MCF 10A (cell line): ENCODE measurements around the gene CYBC1. TPM values are rescaled to one million over a fixed set of nuclear protein-coding genes. Genes with fewer than 3 reads are reported as not detected.
A peak's percentile ranks its signal among the peaks of the same experiment; 100 is the strongest.
"Not testable (repeated sequence)": the region's sequence is repeated elsewhere in the genome, so short reads cannot be mapped to it uniquely, and the experiment has no call there.

Experiments used
- BruUV-seq: library from RNA; stranded (reverse); fragments of 400-500 nt; replicated peaks from 2 replicates; lab custom pipeline; 2021; lab: Mats Ljungman, UMichigan
- CTCF ChIA-PET: fragments of 300-600 bp; sonication (Branson Sonifier 250); formaldehyde crosslinking; extraction: SDS; loops from one replicate; lab custom pipeline; 2021; ENCODE audit warnings: antibody characterized with exemption, inconsistent platforms; lab: Yijun Ruan, JAX
- POLR2A ChIA-PET: fragments of 300-600, 350-650 bp; sonication (Branson Sonifier 250); formaldehyde crosslinking; extraction: SDS; loops from one replicate; lab custom pipeline; 2020; ENCODE audit warnings: antibody characterized with exemption, inconsistent platforms; lab: Yijun Ruan, JAX
- DNase-seq: peaks from one replicate; pipeline ENCODE4 v3.0.0-alpha.2; 2018; ENCODE audit not compliant: unreplicated experiment
- H3K27ac Mint-ChIP-seq: one replicate; pipeline ENCODE4 v1.8.0; 2022; ENCODE audit warnings: mild to moderate bottlenecking, low read depth, mixed read lengths; ENCODE audit not compliant: unreplicated experiment
- H3K27me3 Mint-ChIP-seq: one replicate; pipeline ENCODE4 v1.8.0; 2022; ENCODE audit warnings: mixed read lengths; ENCODE audit not compliant: insufficient read depth, unreplicated experiment
- H3K36me3 Mint-ChIP-seq: one replicate; pipeline ENCODE4 v1.8.0; 2022; ENCODE audit warnings: mild to moderate bottlenecking, moderate library complexity, mixed read lengths; ENCODE audit not compliant: insufficient read depth, unreplicated experiment
- H3K4me1 Mint-ChIP-seq: one replicate; pipeline ENCODE4 v1.8.0; 2022; ENCODE audit warnings: mixed read lengths; ENCODE audit not compliant: insufficient read depth, unreplicated experiment
- H3K4me3 Mint-ChIP-seq: one replicate; pipeline ENCODE4 v1.8.0; 2022; ENCODE audit warnings: mild to moderate bottlenecking, moderate library complexity, mixed read lengths; ENCODE audit not compliant: unreplicated experiment
- H3K9me3 Mint-ChIP-seq: one replicate; pipeline ENCODE4 v1.8.0; 2022; ENCODE audit warnings: mixed read lengths; ENCODE audit not compliant: unreplicated experiment
- intact Hi-C: fragments of 100-400 bp; cut with micrococcal nuclease; formaldehyde crosslinking; loops from 2 replicates; pipeline ENCODE4 v1.14.1; 2022
- total RNA-seq: library from RNA; stranded (reverse); gene quantifications from 2 replicates; pipeline ENCODE4 v1.2.3, GENCODE V29; 2022
- TF ChIP-seq, protein P1 (sequence below): fragments of 200-600 bp; IDR thresholded peaks from one replicate; pipeline ENCODE4 v1.8.0; 2022; ENCODE audit warnings: antibody characterized with exemption, mild to moderate bottlenecking; ENCODE audit not compliant: unreplicated experiment

The CYBC1 gene
- total RNA-seq, 1 experiment from 2014 or later: 38.0 TPM

DNA sequence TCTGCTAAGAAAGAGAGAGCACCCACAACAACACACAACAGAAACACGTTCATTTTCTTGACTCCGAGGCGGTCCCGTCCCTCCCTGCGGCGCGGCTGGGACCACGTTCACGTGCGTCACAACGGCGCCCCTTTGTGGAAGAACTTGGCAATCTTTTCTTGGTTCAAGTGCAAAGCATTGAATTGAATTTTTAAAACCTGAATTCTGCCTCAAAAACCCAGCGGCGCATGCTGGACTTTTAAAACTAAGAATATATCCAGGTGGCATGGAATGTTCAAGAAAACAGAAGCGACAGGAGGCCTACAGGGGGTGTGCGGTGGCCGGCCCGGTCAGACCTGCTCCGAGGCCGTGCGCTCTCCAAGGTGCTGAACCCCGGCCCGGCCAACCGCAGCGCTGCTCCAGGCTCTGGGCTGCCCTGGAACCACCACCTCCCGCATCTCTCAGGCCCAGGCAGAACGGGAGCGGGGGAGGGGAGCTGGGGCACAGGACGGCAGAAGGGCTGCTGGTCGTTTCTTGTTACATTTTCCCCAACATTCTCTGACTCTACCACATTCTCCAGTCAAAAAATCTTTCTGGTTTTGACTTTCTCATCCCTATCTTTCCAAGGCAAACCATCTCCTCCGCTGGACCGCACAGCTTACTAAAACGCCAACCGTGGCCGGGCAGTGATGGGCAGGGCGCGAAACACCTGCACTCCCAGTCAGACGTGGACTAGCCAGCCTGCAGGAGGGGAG, 35.8 kb downstream of the CYBC1 start:
- TF ChIP-seq, protein P1, sequence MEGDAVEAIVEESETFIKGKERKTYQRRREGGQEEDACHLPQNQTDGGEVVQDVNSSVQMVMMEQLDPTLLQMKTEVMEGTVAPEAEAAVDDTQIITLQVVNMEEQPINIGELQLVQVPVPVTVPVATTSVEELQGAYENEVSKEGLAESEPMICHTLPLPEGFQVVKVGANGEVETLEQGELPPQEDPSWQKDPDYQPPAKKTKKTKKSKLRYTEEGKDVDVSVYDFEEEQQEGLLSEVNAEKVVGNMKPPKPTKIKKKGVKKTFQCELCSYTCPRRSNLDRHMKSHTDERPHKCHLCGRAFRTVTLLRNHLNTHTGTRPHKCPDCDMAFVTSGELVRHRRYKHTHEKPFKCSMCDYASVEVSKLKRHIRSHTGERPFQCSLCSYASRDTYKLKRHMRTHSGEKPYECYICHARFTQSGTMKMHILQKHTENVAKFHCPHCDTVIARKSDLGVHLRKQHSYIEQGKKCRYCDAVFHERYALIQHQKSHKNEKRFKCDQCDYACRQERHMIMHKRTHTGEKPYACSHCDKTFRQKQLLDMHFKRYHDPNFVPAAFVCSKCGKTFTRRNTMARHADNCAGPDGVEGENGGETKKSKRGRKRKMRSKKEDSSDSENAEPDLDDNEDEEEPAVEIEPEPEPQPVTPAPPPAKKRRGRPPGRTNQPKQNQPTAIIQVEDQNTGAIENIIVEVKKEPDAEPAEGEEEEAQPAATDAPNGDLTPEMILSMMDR: peak; percentile 37
- TSS peak; percentile 1 for BruUV-seq
- Mint-ChIP-seq H3K27ac (no peak overlapping the region), H3K9me3 (no peaks in the 10 kb centered on the region), H3K4me1 (no peaks in the 10 kb centered on the region), H3K27me3 (no peaks in the 10 kb centered on the region), H3K36me3 (peaks cover 11% of the 10 kb centered on the region), H3K4me3 (no peak overlapping the region)
- intact Hi-C loops: loop anchor here (2.0 to 10.0 kb wide), 3 partner anchors 62 to 140 kb away; no protein-coding TSS in a partner anchor
- CTCF ChIA-PET: interaction anchor here (0.6 to 1.0 kb wide), 3 partner anchors 12 to 232 kb away, joined by 3 to 4 read pairs (median 3); no protein-coding TSS in a partner anchor
- peak; percentile 43 for DNase-seq
- POLR2A ChIA-PET: interaction anchor here (0.6 kb wide), 1 partner anchor 108 kb away, joined by 3 read pairs; no protein-coding TSS in a partner anchor

DNA sequence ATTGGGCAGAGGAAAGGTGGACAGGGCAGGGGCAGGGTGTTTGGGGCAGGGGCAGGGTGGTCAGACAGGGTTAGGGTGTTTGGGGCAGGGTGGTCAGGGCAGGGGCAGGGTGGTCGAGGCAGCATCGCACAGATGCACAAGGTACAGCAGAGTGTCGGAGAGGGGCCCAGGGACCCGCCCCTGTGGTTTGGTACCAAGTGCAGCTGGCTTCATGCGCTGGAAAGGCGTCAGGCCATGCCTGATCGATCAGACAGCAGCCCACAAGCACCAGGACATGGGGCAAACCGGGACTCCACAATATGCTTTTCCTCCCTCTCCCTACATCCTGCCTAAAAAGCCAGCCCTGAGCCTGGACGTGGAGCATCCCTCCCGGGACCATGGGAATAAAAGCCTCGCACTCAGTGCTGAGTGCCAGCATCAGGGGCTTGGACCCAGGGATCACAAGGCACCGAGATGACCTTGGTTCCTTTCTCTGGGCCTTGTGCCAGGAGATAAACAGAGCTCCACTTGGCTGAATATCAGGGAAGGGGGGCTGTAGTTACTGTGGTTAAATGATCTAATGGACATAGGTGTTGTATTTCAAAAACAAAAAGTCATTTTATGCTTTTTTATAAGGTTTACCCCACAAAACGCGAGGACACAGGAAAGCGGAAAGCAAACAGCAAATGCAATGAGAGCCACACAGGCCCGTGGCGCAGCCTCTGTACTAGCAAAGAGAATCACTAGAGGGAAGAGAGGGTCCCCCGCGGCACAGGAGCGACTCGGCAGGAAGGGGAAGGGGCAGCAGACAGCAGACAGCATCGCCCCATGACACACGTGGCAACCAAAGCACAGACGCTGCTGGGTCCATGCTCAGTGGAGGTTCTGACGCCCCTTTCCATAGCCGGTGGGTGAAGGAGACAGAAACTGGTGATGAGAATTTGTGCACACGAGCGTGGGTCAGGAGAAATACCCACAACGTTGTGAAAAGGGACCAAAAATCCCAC, 37.7 kb downstream of the CYBC1 start:
- Mint-ChIP-seq H3K9me3 (no peaks in the 10 kb centered on the region), H3K36me3 (peaks cover 24% of the 10 kb centered on the region)

DNA sequence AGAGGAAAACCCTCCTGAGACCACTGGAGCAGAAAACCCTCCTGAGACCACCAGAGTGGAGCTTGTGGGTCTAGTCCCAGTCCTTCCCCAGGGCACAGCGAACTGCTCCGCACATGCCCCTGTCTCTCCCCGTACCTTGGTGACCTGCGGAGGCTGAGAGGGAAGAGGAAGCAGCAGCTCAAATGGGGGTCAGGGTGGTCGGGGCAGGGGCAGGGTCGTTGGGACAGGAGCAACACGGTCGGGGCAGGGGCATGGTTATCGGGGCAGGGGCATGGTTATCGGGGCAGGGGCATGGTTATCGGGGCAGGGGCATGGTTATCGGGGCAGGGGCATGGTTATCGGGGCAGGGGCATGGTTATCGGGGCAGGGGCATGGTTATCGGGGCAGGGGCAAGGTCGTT, 38.5 kb downstream of the CYBC1 start:
- DNase-seq, H3K27ac Mint-ChIP-seq, BruUV-seq, H3K4me1 Mint-ChIP-seq, H3K27me3 Mint-ChIP-seq, CTCF ChIA-PET, POLR2A ChIA-PET, H3K9me3 Mint-ChIP-seq, H3K4me3 Mint-ChIP-seq: not testable (repeated sequence)
- intact Hi-C loops: loop anchor here (10.0 kb wide), 2 partner anchors 113 to 143 kb away; no protein-coding TSS in a partner anchor
- peaks cover 24% of the 10 kb centered on the region for H3K36me3 Mint-ChIP-seq

More for the DNA sequence above, 37.7 kb downstream of the CYBC1 start:
- CTCF ChIA-PET: interaction anchor here (0.6 to 0.9 kb wide), 5 partner anchors 55 to 453 kb away, joined by 3 to 5 read pairs (median 3); no protein-coding TSS in a partner anchor
- no peak overlapping the region for H3K4me3 Mint-ChIP-seq
- H3K27me3 Mint-ChIP-seq: no peaks in the 10 kb centered on the region
- intact Hi-C loops: loop anchor here (10.0 kb wide), 2 partner anchors 112 to 142 kb away; no protein-coding TSS in a partner anchor
- POLR2A ChIA-PET: no interaction called here
- TF ChIP-seq, protein P1: no peak
- no peak overlapping the region for H3K27ac Mint-ChIP-seq
- H3K4me1 Mint-ChIP-seq: no peaks in the 10 kb centered on the region
- no TSS peak for BruUV-seq
- no peak for DNase-seq

DNA sequence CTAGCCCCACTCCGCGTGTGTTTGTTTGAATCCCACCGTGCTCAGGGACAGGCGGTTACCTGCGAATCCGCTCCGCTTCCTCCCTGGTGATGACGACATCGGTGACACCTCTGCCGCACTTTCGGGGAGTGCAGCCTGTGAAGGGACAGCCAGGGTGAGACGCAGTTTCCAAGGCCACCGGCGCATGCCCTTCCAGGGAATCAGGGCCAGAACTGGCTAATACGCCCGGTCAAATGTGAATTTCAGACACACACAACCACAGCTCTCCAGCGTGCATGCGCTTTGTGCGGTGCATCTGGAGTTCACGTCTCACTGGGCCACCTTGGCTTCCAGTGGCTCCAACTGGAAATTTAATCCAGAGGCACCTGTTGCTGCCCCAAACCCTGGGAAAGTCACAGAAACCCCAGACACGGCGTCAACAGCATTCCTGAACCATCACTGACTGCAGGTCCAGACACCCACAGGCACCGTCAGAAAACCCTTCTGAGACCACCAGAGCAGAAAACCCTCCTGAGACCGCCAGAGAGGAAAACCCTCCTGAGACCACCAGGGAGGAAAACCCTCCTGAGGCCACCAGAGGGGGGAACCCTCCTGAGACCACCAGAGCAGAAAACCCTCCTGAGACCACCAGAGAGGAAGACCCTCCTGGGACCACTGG, 39.0 kb downstream of the CYBC1 start:
- DNase-seq: no peak
- ChIA-PET POLR2A (no interaction called here), CTCF (interaction anchor here (0.6 to 1.3 kb wide), 4 partner anchors 22 to 463 kb away, joined by 3 to 4 read pairs (median 3); no protein-coding TSS in a partner anchor)
- no TSS peak for BruUV-seq
- intact Hi-C loops: loop anchor here (10.0 kb wide), 2 partner anchors 113 to 143 kb away; no protein-coding TSS in a partner anchor
- Mint-ChIP-seq H3K4me1 (no peaks in the 10 kb centered on the region), H3K9me3 (no peaks in the 10 kb centered on the region), H3K27ac (no peak overlapping the region), H3K27me3 (no peaks in the 10 kb centered on the region), H3K36me3 (peaks cover 24% of the 10 kb centered on the region), H3K4me3 (no peak overlapping the region)
- TF ChIP-seq, protein P1: no peak
